DND-41 (cell line): Measurements from ENCODE around the gene UROD.

ENCODE experiments used
- CTCF ChIP-seq: IDR thresholded peaks from 2 replicates; pipeline ENCODE4 v1.5.1; 2012; ENCODE audit warnings: borderline replicate concordance, low read length, moderate library complexity, mild to moderate bottlenecking; ENCODE audit not compliant: poor library complexity, severe bottlenecking; ENCODE audit errors: extremely low read depth
- EZH2 ChIP-seq: IDR thresholded peaks from 3 replicates; pipeline ENCODE4 v1.6.1; 2012; ENCODE audit warnings: borderline replicate concordance, low read depth, mild to moderate bottlenecking, moderate library complexity, low read length, inconsistent platforms; ENCODE audit not compliant: severe bottlenecking

- TF ChIP-seq CTCF (no peak), EZH2 (no peak)
Measured at GRCh38 chr1:44970317-44970716, 41.7 kb upstream of the UROD start.
